Measurements from ENCODE around the gene CDCA8. TPM values are rescaled to one million over a fixed set of nuclear protein-coding genes. Genes with fewer than 3 reads are reported as not detected.

Gene CDCA8
- total and polyA plus RNA-seq, 2 of the 13 experiments (the other 11 are each of a cell fraction or from before 2014, with no cell fraction given), result 24.1 to 38.6 TPM

DNA sequence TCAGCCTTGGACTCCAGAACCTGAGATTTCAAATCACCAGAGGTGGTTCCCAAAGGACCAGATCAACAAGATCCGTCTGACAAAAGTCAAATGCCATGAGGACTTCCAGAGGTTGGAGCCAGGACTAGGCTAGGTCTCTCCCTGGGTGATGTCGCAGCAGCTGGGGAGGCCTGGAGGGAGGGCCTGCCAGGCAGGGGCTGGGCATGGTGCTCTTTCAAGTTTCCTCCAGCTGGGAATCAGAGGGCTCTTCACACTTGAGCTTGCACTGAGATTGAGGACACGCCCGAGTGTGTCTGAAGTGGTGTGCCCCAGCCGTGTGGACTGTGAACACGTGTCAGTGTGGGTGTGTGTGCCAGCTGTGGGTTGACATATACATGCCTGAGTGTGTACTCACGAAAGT is 36.3 kb upstream of the CDCA8 start (continued):
- no peak for TF ChIP-seq ZNF33A (CRISPR knock-in tag; IDR thresholded peaks at IDR 0.05; ENCODE audit: borderline replicate concordance)

DNA sequence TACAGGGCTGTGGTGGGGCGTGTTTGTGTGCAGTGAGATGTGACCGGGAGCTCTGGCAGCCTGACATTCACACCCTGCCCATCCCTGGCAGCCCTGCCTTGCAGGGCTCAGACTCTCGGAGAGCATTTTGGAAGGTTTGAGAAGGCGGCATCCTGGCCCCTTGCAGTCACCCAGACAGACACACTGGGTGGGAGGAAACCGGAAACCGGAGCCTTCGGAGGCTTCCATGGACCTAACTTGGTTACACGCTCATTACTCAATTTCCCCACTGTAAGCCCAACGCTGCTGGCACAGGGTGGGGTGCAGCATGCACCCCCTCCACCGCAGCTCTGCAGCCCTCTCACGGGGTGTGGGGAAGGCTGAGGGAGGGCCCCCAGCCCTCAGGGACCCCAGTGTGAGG is 35.4 kb upstream of the CDCA8 start:
- BruUV-seq (replicated peaks), result no TSS peak
- Histone ChIP-seq H3K4me2 (ENCODE audit: low read depth, low read length) (no peak overlapping the region), H2AFZ (ENCODE audit: low read length) (no peak overlapping the region), H4K20me1 (ENCODE audit: insufficient read depth, low read length) (0 out of 2 replicates have a peak, but pooled peaks cover 4% of the 10 kb centered on the region), H3K27ac (ENCODE audit: extremely low read length, insufficient read depth, low read length) (no peak overlapping the region), H3K36me3 (replicated peaks in 1 of 2; ENCODE audit: control insufficient read depth in 1 of 2, insufficient read depth in 2 of 2, low read length in 2 of 2) (no peaks in the 10 kb centered on the region), H3K4me1 (ENCODE audit: insufficient read depth, low read length) (peaks cover 36% of the 10 kb centered on the region), H3K9me3 (ENCODE audit: low read length) (no peaks in the 10 kb centered on the region), H3K27me3 (ENCODE audit: control insufficient read depth in 1 of 2, insufficient read depth in 2 of 2, low read length in 2 of 2) (peaks cover 1 to 26% of the 10 kb centered on the region in 2 experiments; a peak in 4 of 5 replicates), H3K4me3 (replicated peaks in 1 of 3; ENCODE audit: insufficient read depth in 1 of 3, low read depth in 2 of 3, low read length in 3 of 3) (no peak overlapping the region), H3K79me2 (ENCODE audit: insufficient read depth, low read length) (no peaks in the 10 kb centered on the region), H3K9ac (ENCODE audit: insufficient read depth, low read depth, low read length) (no peak overlapping the region)
- no peak for FAIRE-seq
- intact Hi-C loops (cut with micrococcal nuclease; ENCODE audit: unreplicated experiment) (no loop called here), in situ Hi-C loops (cut with HindIII; ENCODE audit: extremely low pct_ligation_motif_present, low pct_unique_long_range_greater_than_20kb) (no loop called here)
- TF ChIP-seq ZNF343 (CRISPR knock-in tag; IDR thresholded peaks at IDR 0.05), result no peak
- no peak for TF ChIP-seq FOXA1 (IDR thresholded peaks at IDR 0.05)
- no peak for TF ChIP-seq FOXA1 (CRISPR knock-in tag; IDR thresholded peaks at IDR 0.05)
- TF ChIP-seq, protein P1, sequence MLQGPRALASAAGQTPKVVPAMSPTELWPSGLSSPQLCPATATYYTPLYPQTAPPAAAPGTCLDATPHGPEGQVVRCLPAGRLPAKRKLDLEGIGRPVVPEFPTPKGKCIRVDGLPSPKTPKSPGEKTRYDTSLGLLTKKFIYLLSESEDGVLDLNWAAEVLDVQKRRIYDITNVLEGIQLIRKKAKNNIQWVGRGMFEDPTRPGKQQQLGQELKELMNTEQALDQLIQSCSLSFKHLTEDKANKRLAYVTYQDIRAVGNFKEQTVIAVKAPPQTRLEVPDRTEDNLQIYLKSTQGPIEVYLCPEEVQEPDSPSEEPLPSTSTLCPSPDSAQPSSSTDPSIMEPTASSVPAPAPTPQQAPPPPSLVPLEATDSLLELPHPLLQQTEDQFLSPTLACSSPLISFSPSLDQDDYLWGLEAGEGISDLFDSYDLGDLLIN (CRISPR knock-in tag; IDR thresholded peaks at IDR 0.05; ENCODE audit: borderline replicate concordance), result no peak
- TF ChIP-seq, protein P2, sequence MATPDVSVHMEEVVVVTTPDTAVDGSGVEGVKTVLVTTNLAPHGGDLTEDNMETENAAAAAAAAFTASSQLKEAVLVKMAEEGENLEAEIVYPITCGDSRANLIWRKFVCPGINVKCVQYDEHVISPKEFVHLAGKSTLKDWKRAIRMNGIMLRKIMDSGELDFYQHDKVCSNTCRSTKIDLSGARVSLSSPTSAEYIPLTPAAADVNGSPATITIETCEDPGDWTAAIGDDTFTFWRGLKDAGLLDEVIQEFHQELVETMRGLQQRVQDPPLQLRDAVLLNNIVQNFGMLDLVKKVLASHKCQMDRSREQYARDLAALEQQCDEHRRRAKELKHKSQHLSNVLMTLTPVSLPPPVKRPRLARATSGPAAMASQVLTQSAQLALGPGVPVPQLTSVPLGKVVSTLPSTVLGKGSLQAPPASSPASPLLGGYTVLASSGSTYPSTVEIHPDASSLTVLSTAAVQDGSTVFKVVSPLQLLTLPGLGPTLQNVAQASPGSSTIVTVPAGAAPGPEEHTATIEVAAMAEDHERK (CRISPR knock-in tag; IDR thresholded peaks at IDR 0.05; ENCODE audit: low read depth), result no peak
- no peak for TF ChIP-seq YEATS2 (CRISPR knock-in tag; IDR thresholded peaks at IDR 0.05; ENCODE audit: borderline replicate concordance)
- TF ChIP-seq, protein P3, sequence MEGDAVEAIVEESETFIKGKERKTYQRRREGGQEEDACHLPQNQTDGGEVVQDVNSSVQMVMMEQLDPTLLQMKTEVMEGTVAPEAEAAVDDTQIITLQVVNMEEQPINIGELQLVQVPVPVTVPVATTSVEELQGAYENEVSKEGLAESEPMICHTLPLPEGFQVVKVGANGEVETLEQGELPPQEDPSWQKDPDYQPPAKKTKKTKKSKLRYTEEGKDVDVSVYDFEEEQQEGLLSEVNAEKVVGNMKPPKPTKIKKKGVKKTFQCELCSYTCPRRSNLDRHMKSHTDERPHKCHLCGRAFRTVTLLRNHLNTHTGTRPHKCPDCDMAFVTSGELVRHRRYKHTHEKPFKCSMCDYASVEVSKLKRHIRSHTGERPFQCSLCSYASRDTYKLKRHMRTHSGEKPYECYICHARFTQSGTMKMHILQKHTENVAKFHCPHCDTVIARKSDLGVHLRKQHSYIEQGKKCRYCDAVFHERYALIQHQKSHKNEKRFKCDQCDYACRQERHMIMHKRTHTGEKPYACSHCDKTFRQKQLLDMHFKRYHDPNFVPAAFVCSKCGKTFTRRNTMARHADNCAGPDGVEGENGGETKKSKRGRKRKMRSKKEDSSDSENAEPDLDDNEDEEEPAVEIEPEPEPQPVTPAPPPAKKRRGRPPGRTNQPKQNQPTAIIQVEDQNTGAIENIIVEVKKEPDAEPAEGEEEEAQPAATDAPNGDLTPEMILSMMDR (CRISPR knock-in tag; IDR thresholded peaks at IDR 0.05), result no peak
- no peak for TF ChIP-seq ZNF883 (CRISPR knock-in tag; IDR thresholded peaks at IDR 0.05; ENCODE audit: not compliant biosample characterization)
- TF ChIP-seq EEA1 (CRISPR knock-in tag; IDR thresholded peaks at IDR 0.05; ENCODE audit: borderline replicate concordance), result no peak
- no peak for TF ChIP-seq ZNF256 (CRISPR knock-in tag; conservative IDR thresholded peaks at IDR 0.05)
- no peak for TF ChIP-seq HCFC1 (IDR thresholded peaks at IDR 0.05; ENCODE audit: low read depth, low read length)
- TF ChIP-seq GABPA (IDR thresholded peaks at IDR 0.05; ENCODE audit: low read depth, low read length), result no peak
- no peak for TF ChIP-seq GABPA (CRISPR knock-in tag; IDR thresholded peaks at IDR 0.05; ENCODE audit: low read depth)
- TF ChIP-seq, protein P4, sequence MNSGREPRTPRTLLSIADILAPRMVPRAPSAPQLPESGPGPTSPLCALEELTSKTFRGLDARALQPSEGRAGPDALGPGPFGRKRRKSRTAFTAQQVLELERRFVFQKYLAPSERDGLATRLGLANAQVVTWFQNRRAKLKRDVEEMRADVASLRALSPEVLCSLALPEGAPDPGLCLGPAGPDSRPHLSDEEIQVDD (CRISPR knock-in tag; IDR thresholded peaks at IDR 0.05; ENCODE audit: borderline replicate concordance), result no peak
- no peak for TF ChIP-seq ZNF660 (CRISPR knock-in tag; IDR thresholded peaks at IDR 0.05; ENCODE audit: borderline replicate concordance, low read depth)
- TF ChIP-seq ZZZ3 (CRISPR knock-in tag; IDR thresholded peaks at IDR 0.05; ENCODE audit: borderline replicate concordance), result no peak
- CTCF ChIA-PET (ENCODE audit: low intra/inter-chr PET ratio, low total read pairs), result no interaction called here
- ATAC-seq, result no peak
- DNase-seq (ENCODE audit: low spot score), result no peak
- WGBS (ENCODE audit: low lambda C conversion rate), result 100% methylated on average over 2 of the region's 11 CpGs
- POLR2A ChIA-PET, result no interaction called here

Data from HepG2 (cell line).